Ishikawa (cell line): ENCODE results near the gene PRICKLE1.

Experiments
- CEBPB ChIP-seq: IDR thresholded peaks from 2 replicates; pipeline ENCODE4 v1.6.1; 2012
- CREB1 ChIP-seq: IDR thresholded peaks from 2 replicates; pipeline ENCODE4 v1.6.1; 2012; ENCODE audit warnings: low read depth
- EP300 ChIP-seq: IDR thresholded peaks from 2 replicates; pipeline ENCODE4 v1.6.1; 2012; ENCODE audit warnings: borderline replicate concordance
- MAX ChIP-seq: IDR thresholded peaks from 2 replicates; pipeline ENCODE4 v1.6.1; 2012
- NFIC ChIP-seq: IDR thresholded peaks from 2 replicates; pipeline ENCODE4 v1.6.1; 2012
- RAD21 ChIP-seq: IDR thresholded peaks from 2 replicates; pipeline ENCODE4 v1.6.1; 2012; ENCODE audit warnings: low read depth
- REST ChIP-seq: IDR thresholded peaks from 2 replicates; pipeline ENCODE4 v1.6.1; 2012; ENCODE audit warnings: low read depth, mild to moderate bottlenecking
- TAF1 ChIP-seq: IDR thresholded peaks from 2 replicates; pipeline ENCODE4 v1.6.1; 2012; ENCODE audit warnings: low read depth, mild to moderate bottlenecking

GRCh38 chr12:42482041-42482747, 107.4 kb downstream of the PRICKLE1 start:
- TF ChIP-seq REST (no peak), CEBPB (no peak), MAX (no peak), EP300 (no peak), RAD21 (no peak), NFIC (no peak), TAF1 (no peak), CREB1 (no peak)
